Heart left ventricle (tissue), 16 donors: ENCODE data around the gene GOLGA6B. TPM values are rescaled to one million over a fixed set of nuclear protein-coding genes. Genes with fewer than 3 reads are reported as not detected.

Experiments used
- ATAC-seq, 4 donors: fragments of 200-7000 bp; cut with Tn5 transposase; one replicate each; pipeline ENCODE4 v1.9.1; 2020 to 2022; ENCODE audit warnings: moderate library complexity in 4 of 4, mild to moderate bottlenecking in 3 of 4, moderate number of reproducible peaks in 1 of 4
- DNase-seq, 5 donors: peaks; one replicate each; pipeline ENCODE4 v3.0.0-alpha.2; 2020
- H3K27ac ChIP-seq, 12 donors: fragments of 200-600 bp; sonication (generic) in 4 of 12; one replicate each; pipeline versions ENCODE4 v1.5.0 to v1.8.0; 2016 to 2022; ENCODE audit warnings: mild to moderate bottlenecking in 2 of 12
- H3K27me3 ChIP-seq, 9 donors: fragments of 200-600 bp; sonication (generic) in 2 of 9; one replicate each; pipeline versions ENCODE4 v1.5.1 to v1.8.0; 2016 to 2022; ENCODE audit warnings: mild to moderate bottlenecking in 3 of 9
- H3K36me3 ChIP-seq, 9 donors: fragments of 200-600 bp; sonication (generic) in 2 of 9; one replicate each; pipeline versions ENCODE4 v1.5.0 to v1.8.0; 2018 to 2022; ENCODE audit warnings: mild to moderate bottlenecking in 2 of 9
- H3K4me1 ChIP-seq, 12 donors: fragments of 200-600 bp; sonication (generic) in 4 of 12; one replicate each; pipeline versions ENCODE4 v1.5.0 to v1.8.0; 2016 to 2022; ENCODE audit warnings: mild to moderate bottlenecking in 3 of 12
- H3K4me3 ChIP-seq, 12 donors: fragments of 200-600 bp; sonication (generic) in 4 of 12; one replicate each; pipeline versions ENCODE4 v1.5.0 to v1.8.0; 2017 to 2022; ENCODE audit warnings: mild to moderate bottlenecking in 9 of 12, moderate library complexity in 4 of 12
- H3K9me3 ChIP-seq, 12 donors: fragments of 200-600 bp; sonication (generic) in 4 of 12; one replicate each; pipeline versions ENCODE4 v1.5.0 to v1.8.0; 2016 to 2022; ENCODE audit warnings: mild to moderate bottlenecking in 1 of 12
- CTCF ChIP-seq, 12 donors: fragments of 200-600 bp; sonication (generic) in 4 of 12; IDR thresholded peaks; one replicate each; pipeline versions ENCODE4 v1.5.0 to v1.8.0; 2018 to 2022; ENCODE audit warnings: antibody characterized with exemption in 12 of 12, mild to moderate bottlenecking in 5 of 12
- POLR2A ChIP-seq, 2 donors: fragments of 450-650 bp; IDR thresholded peaks; one replicate each; pipeline ENCODE4 v1.6.1; 2017; ENCODE audit warnings: antibody characterized with exemption in 2 of 2, mild to moderate bottlenecking in 2 of 2, moderate library complexity in 2 of 2
- WGBS, 4 donors: extraction: QIAGEN DNeasy Blood & Tissue Kit in 2 of 4; methylation state at CpG; one replicate each; pipeline versions ENCODE4 v1.1.5 to v1.1.7; 2013 to 2018; 5-methylcytosine and 5-hydroxymethylcytosine counted together
- intact Hi-C, 10 donors: fragments of 100-400 bp; cut with DNase I; formaldehyde crosslinking; loops; one replicate each; pipeline versions ENCODE4 v1.11.1 to v1.14.2; 2022
- polyA plus RNA-seq, 2 donors: library from polyadenylated mRNA; stranded (reverse); fragments of 200-250 nt; gene quantifications; one replicate each; pipeline ENCODE4 v1.2.3, GENCODE V29; 2013
- total RNA-seq, 9 donors: library from RNA; depleted of rRNA in 2 of 9; stranded (reverse); fragments of >200 nt in 2 of 9; fragmentation: NEBNext Ultra II Directional in 3 of 9; extraction: Animal tissue kit (Norgen Biotek cat#: 25700) in 3 of 9; gene quantifications; one replicate each; pipeline versions ENCODE4 v1.1.0 to v1.2.4, GENCODE V29; 2016 to 2023
- donor health status: ischemic (EF 13 %, LVEDD 7.1; RV severe dilation, severe dysfunction).
- donor health status: healthy with polysubstance abuse.
- donor health status: DM: no; HTN: yes; CAD: no.
- donor health status: DM: no; HTN: no; CAD: no.
- donor health status: ischemic (EF 25% LVEDD 6.9; RV normal size, moderate dysfunction).
- donor health status: ischemic (EF 25% LVEDD 5.7; RV mildly dilated, moderate dysfunction).
- donor health status: healthy.
- donor health status: DM: yes; HTN: yes; CAD: no.
- donor health status: ischemic (EF 35%, LVEDD 5.7; RV mildly dilated, moderate dysfunction).
- donor health status: nonischemic (EF 11% LVEDD 7.7; RV severe dilation, severe dysfunction).
- donor health status: DM: yes; HTN: yes; CAD: no.
- donor health status: PGD.
- donor health status: ischemic (EF 29% LVEDD 5.4; RV normal size, mild dysfunction).
- donor health status: nonischemic (EF 23%, LVEDD 6.1; RV moderate dilation, normal function).

Gene GOLGA6B
- total and polyA plus RNA-seq, 11 donors: not detected

DNA sequence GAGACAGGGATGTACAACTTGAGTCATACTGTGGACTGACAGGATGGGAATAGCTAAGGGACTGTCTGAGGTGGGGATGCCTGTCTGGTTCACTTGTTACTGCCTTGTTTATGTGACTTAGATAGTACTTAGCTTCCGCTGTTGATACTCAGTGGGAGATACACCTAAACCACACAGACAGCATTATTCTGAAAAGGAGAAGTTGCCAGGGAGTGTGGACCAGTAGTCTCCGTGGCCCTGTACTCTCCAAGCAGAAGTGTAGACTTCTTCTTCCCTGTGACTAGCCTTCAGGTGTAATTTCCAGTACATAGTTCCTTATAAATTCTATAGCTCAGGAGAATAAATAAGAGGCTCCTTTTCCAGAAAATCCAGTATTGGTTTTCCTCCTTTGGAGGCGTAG is 26.4 kb downstream of the GOLGA6B start:
- H3K27ac ChIP-seq: no peak overlapping the region
- DNase-seq (no peak), ATAC-seq (no peak)
- no peaks in the 10 kb centered on the region for H3K9me3 ChIP-seq
- H3K36me3 ChIP-seq: no peaks in the 10 kb centered on the region
- intact Hi-C loops: loop anchor here in 1 of 10 donors (10.0 kb wide), 2 partner anchors 76 to 206 kb away; partner anchors contain the start of gene ARIH1
- TF ChIP-seq CTCF (IDR thresholded peaks at IDR 0.05) (no peak), POLR2A (IDR thresholded peaks at IDR 0.05) (no peak)
- H3K4me3 ChIP-seq: no peak overlapping the region
- H3K27me3 ChIP-seq: peaks cover 0 to 29% (median 8%) of the 10 kb centered on the region in 9 donors
- H3K4me1 ChIP-seq: peaks cover 0 to 9% (median 6%) of the 10 kb centered on the region in 12 donors
- WGBS, 4 donors: 56 to 67% (median 60%) methylated on average over 3 of the region's 3 CpGs

GRCh38 chr15:72682772-72683171 is 28.3 kb downstream of the GOLGA6B start:
- Histone ChIP-seq H3K27ac (no peak overlapping the region), H3K4me1 (peaks cover 0 to 14% (median 8%) of the 10 kb centered on the region in 12 donors), H3K9me3 (no peaks in the 10 kb centered on the region), H3K27me3 (peaks cover 0 to 11% (median 4%) of the 10 kb centered on the region in 9 donors), H3K36me3 (no peaks in the 10 kb centered on the region), H3K4me3 (no peak overlapping the region)
- DNase-seq (no peak), ATAC-seq (no peak)
- intact Hi-C loops: loop anchor here in 1 of 10 donors (10.0 kb wide), 2 partner anchors 78 to 208 kb away; partner anchors contain the start of gene ARIH1
- WGBS, 4 donors: 87 to 97% (median 93%) methylated on average over 3 of the region's 3 CpGs
- TF ChIP-seq CTCF (IDR thresholded peaks at IDR 0.05) (no peak), POLR2A (IDR thresholded peaks at IDR 0.05) (no peak)

DNA sequence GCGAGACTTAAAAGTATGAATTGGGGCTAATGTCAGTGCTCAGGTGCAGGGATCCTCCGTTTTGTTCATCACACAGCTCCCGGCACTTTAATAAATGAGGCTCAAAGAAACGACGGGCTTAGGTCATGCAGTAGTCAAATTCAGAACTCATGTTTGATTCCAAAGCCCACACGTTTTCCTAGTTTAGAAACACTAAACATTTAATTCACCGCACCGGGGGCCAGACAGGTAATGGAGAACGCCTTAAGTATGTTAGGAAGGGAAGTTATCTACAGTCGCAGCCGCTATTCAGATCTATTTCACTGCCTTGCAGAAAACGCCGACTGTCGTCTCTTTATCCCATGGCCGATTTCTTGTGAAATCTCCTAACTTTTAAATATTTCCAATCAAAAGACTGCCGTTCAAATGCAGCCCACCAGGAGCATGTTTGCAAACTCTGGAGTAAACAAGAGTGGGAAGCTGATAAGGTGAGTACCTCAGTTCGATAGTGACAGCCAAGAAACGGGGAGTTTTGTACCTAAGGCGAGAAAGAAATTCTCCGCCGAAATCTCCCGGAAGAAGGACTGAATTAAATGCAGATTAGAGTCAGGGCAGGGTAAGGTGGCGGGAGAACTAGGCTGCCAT is 30.9 kb downstream of the GOLGA6B start:
- H3K9me3 ChIP-seq: no peaks in the 10 kb centered on the region
- no peaks in the 10 kb centered on the region for H3K27me3 ChIP-seq
- H3K4me1 ChIP-seq: peaks cover 0 to 14% (median 8%) of the 10 kb centered on the region in 12 donors
- 26 to 36% (median 33%) methylated on average over 23 of the region's 23 CpGs for WGBS, 4 donors
- peak overlapping the region; percentile 41 to 91 (median 67) for H3K4me3 ChIP-seq
- DNase-seq: no peak
- no peaks in the 10 kb centered on the region for H3K36me3 ChIP-seq
- TF ChIP-seq POLR2A (IDR thresholded peaks at IDR 0.05) (no peak), CTCF (IDR thresholded peaks at IDR 0.05) (no peak)
- peak overlapping the region; percentile 69 to 96 (median 85) for H3K27ac ChIP-seq
- no peak for ATAC-seq
- intact Hi-C loops: loop anchor here in 1 of 10 donors (10.0 kb wide), 2 partner anchors 81 to 211 kb away; partner anchors contain the start of gene ARIH1

DNA sequence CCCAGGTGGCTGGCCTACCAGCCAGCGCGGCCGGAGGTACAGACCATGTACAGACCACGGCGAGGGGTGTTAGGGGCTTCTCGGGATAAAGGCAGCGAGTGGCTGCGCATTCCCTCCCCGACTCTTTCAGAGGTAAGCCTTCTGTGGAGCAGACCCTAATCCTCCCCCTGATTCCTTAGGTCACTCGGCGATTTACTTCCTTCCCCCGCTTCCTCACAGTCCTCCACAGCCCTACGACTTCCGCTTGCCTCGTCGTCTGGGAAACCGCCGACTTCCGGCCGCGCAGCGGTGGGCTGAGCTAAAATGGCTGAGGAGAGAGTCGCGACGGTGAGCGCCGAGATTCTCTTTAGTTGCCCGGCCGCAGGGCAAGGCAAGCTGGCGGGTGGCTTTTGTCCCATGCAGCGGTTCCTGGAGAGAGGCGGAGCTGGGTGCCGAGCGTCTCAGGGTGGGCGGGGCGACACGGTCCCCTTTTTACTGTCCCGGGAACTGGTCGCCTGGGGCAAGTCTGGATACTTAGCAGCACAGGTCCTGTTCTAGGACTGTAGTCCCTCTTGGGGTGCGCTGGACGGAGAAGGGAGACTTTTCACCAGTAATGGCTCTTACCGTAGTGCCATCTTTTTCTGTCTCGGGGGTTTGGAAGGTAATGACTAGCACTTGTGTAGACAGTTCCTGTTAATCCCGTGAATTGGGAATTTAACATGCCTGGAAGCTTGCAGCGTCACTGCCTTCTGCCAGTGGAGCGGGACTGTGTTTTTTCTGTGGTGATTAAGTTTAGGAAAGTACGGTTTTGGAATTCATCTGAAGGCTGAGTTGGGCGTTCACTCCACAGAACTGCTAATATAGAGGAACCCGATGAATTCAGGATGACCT is 31.7 kb downstream of the GOLGA6B start, which contains the start of the genes BBS4 and HIGD2B:
TSS of gene BBS4 (plus strand) at position 283 of the 870 bp plus-strand sequence. CDS start at position 304, 21 bp downstream.
TSS of gene HIGD2B (minus strand) at position 258 of the 870 bp plus-strand sequence. CDS start 9,808 bp downstream, outside the sequence.
- H3K9me3 ChIP-seq: no peaks in the 10 kb centered on the region
- peak in 1 of 2 donors; percentile 65 for TF ChIP-seq POLR2A (IDR thresholded peaks at IDR 0.05)
- no peak for TF ChIP-seq CTCF (IDR thresholded peaks at IDR 0.05)
- 0 to 1% (median 0%) methylated on average over 34 to 49 of the region's 49 CpGs for WGBS, 4 donors
- DNase-seq: peak; percentile 87 to 91 (median 89)
- no peaks in the 10 kb centered on the region for H3K27me3 ChIP-seq
- peak within 1 kb of the TSS; percentile 69 to 96 (median 85) for H3K27ac ChIP-seq
- H3K36me3 ChIP-seq: no peaks in the 10 kb centered on the region
- H3K4me1 ChIP-seq: peaks cover 0 to 14% (median 8%) of the 10 kb centered on the region in 12 donors
- peak within 1 kb of the TSS; percentile 41 to 91 (median 67) for H3K4me3 ChIP-seq
- intact Hi-C loops: loop anchor here in 1 of 10 donors (10.0 kb wide), 2 partner anchors 81 to 211 kb away; partner anchors contain the start of gene ARIH1
- ATAC-seq: peak; percentile 96 to 99 (median 98)
